ENCODE measurements around the gene PLEKHJ1.

Gene PLEKHJ1

GRCh38 chr19:2237051-2237868 lies 1.1 kb upstream of the PLEKHJ1 start:
- in situ Hi-C loops (cut with MboI; ENCODE audit: low sequenced_read_pairs): no loop called here

GRCh38 chr19:2236064-2236313 lies 140 bp downstream of the PLEKHJ1 start:
- in situ Hi-C loops (cut with MboI; ENCODE audit: low sequenced_read_pairs): no loop called here

GRCh38 chr19:2235381-2236063 lies 607 bp downstream of the PLEKHJ1 start:
- in situ Hi-C loops (cut with MboI; ENCODE audit: low sequenced_read_pairs): no loop called here

GRCh38 chr19:2234996-2235380 lies 1.1 kb downstream of the PLEKHJ1 start:
- in situ Hi-C loops (cut with MboI; ENCODE audit: low sequenced_read_pairs): no loop called here

GRCh38 chr19:2233601-2234280 lies 2.4 kb downstream of the PLEKHJ1 start:
- in situ Hi-C loops (cut with MboI; ENCODE audit: low sequenced_read_pairs): no loop called here

- in situ Hi-C loops (cut with MboI; ENCODE audit: low sequenced_read_pairs): no loop called here
Observed at GRCh38 chr19:2232286-2233151, 3.6 kb downstream of the PLEKHJ1 start.

- in situ Hi-C loops (cut with MboI; ENCODE audit: low sequenced_read_pairs): no loop called here
Observed at GRCh38 chr19:2231621-2232221, 4.4 kb downstream of the PLEKHJ1 start.

GRCh38 chr19:2230807-2231533 lies 5.2 kb downstream of the PLEKHJ1 start:
- in situ Hi-C loops (cut with MboI; ENCODE audit: low sequenced_read_pairs): no loop called here

- in situ Hi-C loops (cut with MboI; ENCODE audit: low sequenced_read_pairs): no loop called here
Observed at GRCh38 chr19:2230033-2230531, 6.0 kb downstream of the PLEKHJ1 start.

GRCh38 chr19:2229103-2230032 lies 6.8 kb downstream of the PLEKHJ1 start:
- in situ Hi-C loops (cut with MboI; ENCODE audit: low sequenced_read_pairs): no loop called here

- in situ Hi-C loops (cut with MboI; ENCODE audit: low sequenced_read_pairs): no loop called here
Observed at GRCh38 chr19:2228157-2229030, 7.7 kb downstream of the PLEKHJ1 start.

GRCh38 chr19:2227415-2228156 lies 8.5 kb downstream of the PLEKHJ1 start:
- in situ Hi-C loops (cut with MboI; ENCODE audit: low sequenced_read_pairs): no loop called here

- in situ Hi-C loops (cut with MboI; ENCODE audit: low sequenced_read_pairs): no loop called here
Observed at GRCh38 chr19:2226840-2227360, 9.2 kb downstream of the PLEKHJ1 start.

- in situ Hi-C loops (cut with MboI; ENCODE audit: low sequenced_read_pairs): no loop called here
Observed at GRCh38 chr19:2226051-2226839, 9.9 kb downstream of the PLEKHJ1 start.

GRCh38 chr19:2225415-2226050 lies 10.6 kb downstream of the PLEKHJ1 start:
- in situ Hi-C loops (cut with MboI; ENCODE audit: low sequenced_read_pairs): no loop called here
